GM21717 (cell line): Measurements from ENCODE around the gene EP300.
"Not testable (repeated sequence)": the region's sequence is repeated elsewhere in the genome, so short reads cannot be mapped to it uniquely, and the experiment has no call there.

Experiments
- ATAC-seq: cut with Tn5 transposase; IDR thresholded peaks from one replicate; pipeline ENCODE4 v1.9.1; 2021; ENCODE audit warnings: mild to moderate bottlenecking, moderate library complexity; ENCODE audit not compliant: unreplicated experiment

Gene EP300

GRCh38 chr22:41078931-41079330, 13.5 kb upstream of the EP300 start:
- ATAC-seq = no peak

GRCh38 chr22:41085842-41086241, 6.5 kb upstream of the EP300 start:
- ATAC-seq = no peak

GRCh38 chr22:41091132-41092022, 1.0 kb upstream of the EP300 start:
- ATAC-seq = peak; percentile 58

- ATAC-seq = no peak
These were observed 537 bp downstream of the EP300 start for GRCh38 chr22:41092847-41093411.

GRCh38 chr22:41094041-41094593, 1.7 kb downstream of the EP300 start:
- no peak for ATAC-seq

- no peak for ATAC-seq
These were observed 4.0 kb downstream of the EP300 start for GRCh38 chr22:41096391-41096790.

- ATAC-seq = no peak
These were observed 4.4 kb downstream of the EP300 start for GRCh38 chr22:41096841-41097240.

GRCh38 chr22:41099036-41099435, 6.6 kb downstream of the EP300 start:
- no peak for ATAC-seq

GRCh38 chr22:41106122-41106968, 14.0 kb downstream of the EP300 start:
- no peak for ATAC-seq

GRCh38 chr22:41106969-41107325, 14.6 kb downstream of the EP300 start:
- ATAC-seq = not testable (repeated sequence)

GRCh38 chr22:41110968-41111367, 18.6 kb downstream of the EP300 start:
- ATAC-seq = no peak

GRCh38 chr22:41116342-41116741, 23.9 kb downstream of the EP300 start:
- no peak for ATAC-seq

GRCh38 chr22:41117127-41117965, 25.0 kb downstream of the EP300 start:
- no peak for ATAC-seq

GRCh38 chr22:41123151-41123550, 30.8 kb downstream of the EP300 start:
- ATAC-seq = no peak

- no peak for ATAC-seq
These were observed 31.7 kb downstream of the EP300 start for GRCh38 chr22:41124086-41124485.

- no peak for ATAC-seq
These were observed 35.1 kb downstream of the EP300 start for GRCh38 chr22:41127451-41127850.

GRCh38 chr22:41128606-41129005, 36.2 kb downstream of the EP300 start:
- ATAC-seq = no peak

GRCh38 chr22:41132550-41132949, 40.2 kb downstream of the EP300 start:
- no peak for ATAC-seq

GRCh38 chr22:41140365-41140957, 48.1 kb downstream of the EP300 start:
- ATAC-seq = no peak

- ATAC-seq = not testable (repeated sequence)
These were observed 53.5 kb downstream of the EP300 start for GRCh38 chr22:41145921-41146320.
